WTC11 (cell line): ENCODE measurements around the gene GRAMD2A.

Experiments
- CREB1 ChIP-seq: sonication (generic); formaldehyde crosslinking; IDR thresholded peaks from 2 replicates; pipeline ENCODE4 v1.8.0; 2023; ENCODE audit warnings: mild to moderate bottlenecking, missing genetic modification reagents
- TF ChIP-seq, protein P1 (sequence below): fragments of 250-450 bp; sonication (Bioruptor Pico); IDR thresholded peaks from 2 replicates; pipeline ENCODE4 v2.1.2; 2022; ENCODE audit warnings: mild to moderate bottlenecking, moderate library complexity

- TF ChIP-seq, protein P1, sequence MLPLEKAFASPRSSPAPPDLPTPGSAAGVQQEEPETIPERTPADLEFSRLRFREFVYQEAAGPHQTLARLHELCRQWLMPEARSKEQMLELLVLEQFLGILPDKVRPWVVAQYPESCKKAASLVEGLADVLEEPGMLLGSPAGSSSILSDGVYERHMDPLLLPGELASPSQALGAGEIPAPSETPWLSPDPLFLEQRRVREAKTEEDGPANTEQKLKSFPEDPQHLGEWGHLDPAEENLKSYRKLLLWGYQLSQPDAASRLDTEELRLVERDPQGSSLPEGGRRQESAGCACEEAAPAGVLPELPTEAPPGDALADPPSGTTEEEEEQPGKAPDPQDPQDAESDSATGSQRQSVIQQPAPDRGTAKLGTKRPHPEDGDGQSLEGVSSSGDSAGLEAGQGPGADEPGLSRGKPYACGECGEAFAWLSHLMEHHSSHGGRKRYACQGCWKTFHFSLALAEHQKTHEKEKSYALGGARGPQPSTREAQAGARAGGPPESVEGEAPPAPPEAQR (CRISPR knock-in tag) = no peak
- no peak for TF ChIP-seq CREB1 (CRISPR knock-in tag)
Measured at GRCh38 chr15:72116731-72117485, 80.7 kb downstream of the GRAMD2A start.
